SK-N-SH (cell line): ENCODE measurements around the gene CCNY. TPM values are rescaled to one million over a fixed set of nuclear protein-coding genes. Genes with fewer than 3 reads are reported as not detected.

Experiments used
- CTCF ChIA-PET: fragments of 300-600, 350-600 bp; formaldehyde crosslinking; extraction: SDS; loops from one replicate; lab custom pipeline; 2021; lab: Yijun Ruan, JAX
- POLR2A ChIA-PET: fragments of 350-600 bp; sonication (Branson Sonifier 250); formaldehyde crosslinking; extraction: SDS; loops from one replicate; lab custom pipeline; 2020; ENCODE audit warnings: antibody characterized with exemption, inconsistent platforms; lab: Yijun Ruan, JAX
- DNase-seq: peaks from one replicate; pipeline ENCODE4 v3.0.0; 2012
- H2AFZ ChIP-seq: fragments of 200-600 bp; sonication (generic); 2 replicates; pipeline ENCODE4 v1.8.1; 2016; ENCODE audit warnings: antibody characterized with exemption, mild to moderate bottlenecking, low read depth
- H3F3A ChIP-seq: fragments of 200-600 bp; sonication (generic); replicated peaks from 2 replicates; pipeline ENCODE3; 2016; ENCODE audit warnings: antibody characterized with exemption, mild to moderate bottlenecking; ENCODE audit not compliant: insufficient read depth
- H3K27ac ChIP-seq, 2 experiments: fragments of 200-500 bp in 1 of 2; fragments of 200-600 bp in 1 of 2; sonication (Bioruptor generic) in 1 of 2; sonication (generic), shearing (Covaris generic) in 1 of 2; 2 replicates each; pipeline versions ENCODE4 v1.5.1 to v1.6.1; 2014 to 2016; ENCODE audit warnings: low read depth in 2 of 2, inconsistent platforms in 1 of 2, low read length in 1 of 2, mild to moderate bottlenecking in 1 of 2, mixed read lengths in 1 of 2
- H3K27me3 ChIP-seq: fragments of 200-600 bp; sonication (generic), shearing (Covaris generic); 2 replicates; pipeline ENCODE4 v1.6.1; 2016; ENCODE audit warnings: mixed run types; ENCODE audit not compliant: insufficient read depth
- H3K36me3 ChIP-seq, 2 experiments: fragments of 200-500 bp in 1 of 2; fragments of 200-600 bp in 1 of 2; sonication (Bioruptor generic) in 1 of 2; sonication (generic) in 1 of 2; replicated peaks in 1 of 2; 2 replicates each; pipeline versions ENCODE3 to v1.5.1; 2014 to 2016; ENCODE audit warnings: low read length in 1 of 2, mild to moderate bottlenecking in 1 of 2; ENCODE audit not compliant: insufficient read depth in 2 of 2, control insufficient read depth in 1 of 2
- H3K4me1 ChIP-seq, 2 experiments: fragments of 200-500 bp in 1 of 2; fragments of 200-600 bp in 1 of 2; sonication (Bioruptor generic) in 1 of 2; sonication (generic), shearing (Covaris generic) in 1 of 2; 2 replicates each; pipeline versions ENCODE4 v1.5.1 to v1.6.1; 2014 to 2016; ENCODE audit warnings: low read depth in 1 of 2, low read length in 1 of 2, mixed run types in 1 of 2; ENCODE audit not compliant: insufficient read depth in 2 of 2, control insufficient read depth in 1 of 2
- H3K4me2 ChIP-seq: fragments of 200-600 bp; sonication (generic), shearing (Covaris generic); 2 replicates; pipeline ENCODE4 v1.6.1; 2017; ENCODE audit warnings: mixed run types
- H3K4me3 ChIP-seq, 2 experiments: fragments of 200-500 bp in 1 of 2; fragments of 200-600 bp in 1 of 2; sonication (Bioruptor generic) in 1 of 2; sonication (generic), shearing (Covaris generic) in 1 of 2; 2 replicates each; pipeline versions ENCODE4 v1.5.1 to v1.8.1; 2014 to 2016; ENCODE audit warnings: low read depth in 2 of 2, inconsistent platforms in 1 of 2, low read length in 1 of 2, mild to moderate bottlenecking in 1 of 2, mixed read lengths in 1 of 2, moderate library complexity in 1 of 2
- H3K79me2 ChIP-seq: fragments of 200-600 bp; sonication (generic); 2 replicates; pipeline ENCODE4 v1.8.1; 2017; ENCODE audit warnings: mild to moderate bottlenecking; ENCODE audit not compliant: insufficient read depth
- H3K9ac ChIP-seq: fragments of 200-600 bp; sonication (generic); 2 replicates; pipeline ENCODE4 v1.6.1; 2017; ENCODE audit warnings: mixed run types
- H3K9me2 ChIP-seq: fragments of 200-600 bp; sonication (generic); 2 replicates; pipeline ENCODE4 v1.6.1; 2017; ENCODE audit warnings: mixed run types
- H3K9me3 ChIP-seq: fragments of 200-600 bp; sonication (generic); 2 replicates; pipeline ENCODE4 v1.6.1; 2017; ENCODE audit warnings: mixed run types, mild to moderate bottlenecking, moderate library complexity
- H4K20me1 ChIP-seq: fragments of 200-600 bp; sonication (generic); 2 replicates; pipeline ENCODE4 v1.6.1; 2017; ENCODE audit warnings: mild to moderate bottlenecking, mixed run types; ENCODE audit not compliant: insufficient read depth
- FOXM1 ChIP-seq: IDR thresholded peaks from 2 replicates; pipeline ENCODE4 v1.4.0; 2012; ENCODE audit warnings: low read depth, mild to moderate bottlenecking
- GABPA ChIP-seq: IDR thresholded peaks from 2 replicates; pipeline ENCODE4 v1.4.0; 2012; ENCODE audit warnings: low read depth, mild to moderate bottlenecking
- JUND ChIP-seq: IDR thresholded peaks from 2 replicates; pipeline ENCODE4 v1.4.0; 2012
- MAX ChIP-seq: IDR thresholded peaks from 2 replicates; pipeline ENCODE4 v1.4.0; 2012; ENCODE audit warnings: low read depth
- NRF1 ChIP-seq: IDR thresholded peaks from 2 replicates; pipeline ENCODE4 v1.6.1; 2012; ENCODE audit warnings: low read depth, mild to moderate bottlenecking, low read length
- RCOR1 ChIP-seq: fragments of 150-350 bp; IDR thresholded peaks from 2 replicates; pipeline ENCODE4 v1.6.1; 2017; ENCODE audit warnings: antibody characterized with exemption, low read length
- RXRA ChIP-seq: IDR thresholded peaks from 2 replicates; pipeline ENCODE4 v1.4.0; 2012; ENCODE audit warnings: low read depth, mild to moderate bottlenecking, borderline replicate concordance
- SIN3A ChIP-seq: IDR thresholded peaks from 2 replicates; pipeline ENCODE4 v1.6.1; 2012; ENCODE audit warnings: low read depth, mild to moderate bottlenecking, low read length, moderate library complexity, borderline replicate concordance
- USF1 ChIP-seq: IDR thresholded peaks from 2 replicates; pipeline ENCODE4 v1.4.0; 2012; ENCODE audit warnings: low read depth, borderline replicate concordance
- YY1 ChIP-seq: IDR thresholded peaks from 2 replicates; pipeline ENCODE4 v1.4.0; 2012; ENCODE audit warnings: low read depth, mild to moderate bottlenecking
- ZBTB33 ChIP-seq: IDR thresholded peaks from 2 replicates; pipeline ENCODE4 v1.4.0; 2012; ENCODE audit warnings: low read depth, borderline replicate concordance
- WGBS: methylation state at CpG from one replicate; pipeline ENCODE4 v1.1.6; 2017; ENCODE audit warnings: low lambda C conversion rate; 5-methylcytosine and 5-hydroxymethylcytosine counted together
- polyA plus RNA-seq, 3 experiments: library from polyadenylated mRNA; depleted of rRNA; stranded (reverse); fragments of >200 nt; gene quantifications; 2 replicates each; pipeline ENCODE4 v1.2.3, GENCODE V29; 2012
- TF ChIP-seq, protein P1 (sequence below): fragments of 150-350 bp; IDR thresholded peaks from 2 replicates; pipeline ENCODE4 v1.6.1; 2016; ENCODE audit warnings: mild to moderate bottlenecking, low read depth, low read length

Gene CCNY
- polyA plus RNA-seq, 1 of the 3 experiments (the other 2 are of a cell fraction) = 29.4 TPM

- no peak for TF ChIP-seq YY1
- TF ChIP-seq RXRA = no peak
- TF ChIP-seq GABPA = no peak
Observed at GRCh38 chr10:35377050-35377728, 40.9 kb downstream of the CCNY start (continued).

DNA sequence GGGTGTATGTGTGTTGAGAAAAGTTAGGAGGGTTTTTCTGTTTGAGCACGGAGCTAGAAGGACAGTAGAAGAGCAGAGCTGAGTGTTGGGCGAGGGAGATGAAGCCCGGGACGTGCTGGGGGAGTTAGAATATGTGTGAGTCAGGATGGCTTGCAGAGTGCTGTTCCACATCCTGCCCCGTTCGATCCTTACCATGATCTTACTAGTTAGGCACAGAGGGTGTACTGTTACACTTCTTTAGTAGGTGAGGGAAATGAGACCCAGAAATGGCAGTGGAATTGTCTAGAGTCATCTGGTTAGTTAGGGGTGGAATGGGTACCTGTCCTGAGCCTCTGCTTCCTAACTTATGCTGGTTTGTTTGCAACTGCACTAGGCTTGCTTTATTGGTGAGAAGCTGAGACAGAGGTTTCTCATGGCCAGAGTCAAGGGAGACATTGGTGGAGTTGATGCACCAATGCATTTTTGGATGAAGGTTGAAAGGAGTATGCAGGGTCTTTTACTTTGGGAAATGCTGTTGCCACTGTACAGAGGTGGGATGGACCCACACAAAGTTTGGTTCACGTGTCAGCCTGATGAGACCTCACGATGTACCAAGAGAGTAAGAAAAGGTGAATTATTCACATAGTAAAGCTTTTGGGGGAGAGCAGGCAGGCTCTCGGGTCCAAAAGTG, 42.4 kb downstream of the CCNY start:
- WGBS = 94% methylated on average over 9 of the region's 9 CpGs
- no peaks in the 10 kb centered on the region for H3K27me3 ChIP-seq
- TF ChIP-seq NRF1 (no peak), USF1 (no peak), JUND (no peak)
- TF ChIP-seq, protein P1, sequence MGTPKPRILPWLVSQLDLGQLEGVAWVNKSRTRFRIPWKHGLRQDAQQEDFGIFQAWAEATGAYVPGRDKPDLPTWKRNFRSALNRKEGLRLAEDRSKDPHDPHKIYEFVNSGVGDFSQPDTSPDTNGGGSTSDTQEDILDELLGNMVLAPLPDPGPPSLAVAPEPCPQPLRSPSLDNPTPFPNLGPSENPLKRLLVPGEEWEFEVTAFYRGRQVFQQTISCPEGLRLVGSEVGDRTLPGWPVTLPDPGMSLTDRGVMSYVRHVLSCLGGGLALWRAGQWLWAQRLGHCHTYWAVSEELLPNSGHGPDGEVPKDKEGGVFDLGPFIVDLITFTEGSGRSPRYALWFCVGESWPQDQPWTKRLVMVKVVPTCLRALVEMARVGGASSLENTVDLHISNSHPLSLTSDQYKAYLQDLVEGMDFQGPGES = no peak
- TF ChIP-seq, all 33 proteins: peak for 0
- Histone ChIP-seq H3K4me1 (peaks cover 14 to 20% of the 10 kb centered on the region in 2 experiments; a peak in 2 of 4 replicates), H4K20me1 (peaks cover 70% of the 10 kb centered on the region), H3K9me2 (no peaks in the 10 kb centered on the region), H3K9me3 (no peaks in the 10 kb centered on the region), H3K27ac (no peak overlapping the region), H3K4me3 (no peak overlapping the region), H3K79me2 (peaks cover 99% of the 10 kb centered on the region), H2AFZ (no peak overlapping the region), H3K9ac (no peak overlapping the region), H3K4me2 (no peak overlapping the region), H3F3A (no peaks in the 10 kb centered on the region), H3K36me3 (no peaks in the 10 kb centered on the region)
- ChIA-PET CTCF (interaction anchor here (0.6 kb wide), 1 partner anchor 184 kb away, joined by 3 read pairs; no protein-coding TSS in a partner anchor), POLR2A (no interaction called here)
- DNase-seq = no peak

DNA sequence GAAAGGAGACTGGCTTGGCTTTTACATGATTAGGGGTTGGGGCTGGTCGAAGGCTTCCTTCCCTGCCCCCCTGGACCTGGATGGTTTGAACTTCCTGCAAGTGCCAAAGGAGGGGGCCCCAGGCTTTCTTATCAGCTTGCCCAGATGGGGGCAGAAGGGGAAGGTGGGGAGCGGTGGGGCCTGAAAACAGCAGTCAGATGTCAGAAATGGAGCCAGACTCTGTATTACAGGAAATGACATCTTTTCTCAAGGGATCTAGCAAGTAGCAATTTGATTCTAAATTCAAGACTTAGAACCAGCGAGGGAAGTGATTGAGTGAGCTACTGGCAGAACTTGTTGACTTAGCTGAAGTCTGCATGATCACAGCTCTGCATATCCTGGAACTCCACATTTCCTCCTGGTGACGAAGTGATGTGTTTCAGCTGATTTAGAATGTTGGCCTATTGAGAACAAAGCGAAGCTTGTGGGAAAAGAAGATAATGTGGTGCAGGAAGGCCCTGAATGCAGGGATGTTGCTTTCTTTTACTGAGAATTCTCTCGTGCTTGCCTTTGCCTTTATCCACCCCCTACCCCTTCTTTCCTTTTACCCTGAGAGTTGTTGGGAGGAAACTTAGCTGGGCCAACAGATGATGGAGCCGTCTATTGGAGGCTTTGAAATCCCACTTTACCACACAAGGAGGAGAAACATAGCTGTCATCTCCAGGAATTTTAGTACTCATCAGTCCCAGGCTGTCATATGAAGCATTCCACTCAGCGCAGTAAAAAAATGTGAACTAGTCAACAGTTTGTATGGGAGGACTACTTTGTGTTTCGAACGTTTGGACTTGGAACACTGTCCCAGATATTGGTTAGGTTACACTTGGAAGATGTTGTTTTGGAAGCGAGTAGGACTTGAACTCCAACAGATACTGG, 43.2 kb downstream of the CCNY start:
- ChIA-PET CTCF (interaction anchor here (0.6 kb wide), 1 partner anchor 183 kb away, joined by 3 read pairs; no protein-coding TSS in a partner anchor), POLR2A (no interaction called here)
- Histone ChIP-seq H3K4me2 (no peak overlapping the region), H3K36me3 (no peaks in the 10 kb centered on the region), H3F3A (no peaks in the 10 kb centered on the region), H3K4me3 (no peak overlapping the region), H3K9me3 (no peaks in the 10 kb centered on the region), H4K20me1 (peaks cover 67% of the 10 kb centered on the region), H2AFZ (no peak overlapping the region), H3K79me2 (peaks cover 99% of the 10 kb centered on the region), H3K27ac (no peak overlapping the region), H3K4me1 (peaks cover 14 to 20% of the 10 kb centered on the region in 2 experiments; a peak in 2 of 4 replicates), H3K9me2 (no peaks in the 10 kb centered on the region), H3K9ac (no peak overlapping the region), H3K27me3 (no peaks in the 10 kb centered on the region)
- WGBS = 93% methylated on average over 11 of the region's 11 CpGs
- no peak for DNase-seq
- TF ChIP-seq RCOR1 (no peak), SIN3A (no peak), USF1 (no peak), FOXM1 (no peak), MAX (no peak), ZBTB33 (no peak)
- TF ChIP-seq, protein P1 = no peak
